HG03460 (cell line): Measurements from ENCODE around the gene KIF11.
"Not testable (repeated sequence)": the region's sequence is repeated elsewhere in the genome, so short reads cannot be mapped to it uniquely, and the experiment has no call there.

Experiments
- ATAC-seq: cut with Tn5 transposase; IDR thresholded peaks from one replicate; pipeline ENCODE4 v1.9.1; 2021; ENCODE audit not compliant: unreplicated experiment

KIF11 gene

DNA sequence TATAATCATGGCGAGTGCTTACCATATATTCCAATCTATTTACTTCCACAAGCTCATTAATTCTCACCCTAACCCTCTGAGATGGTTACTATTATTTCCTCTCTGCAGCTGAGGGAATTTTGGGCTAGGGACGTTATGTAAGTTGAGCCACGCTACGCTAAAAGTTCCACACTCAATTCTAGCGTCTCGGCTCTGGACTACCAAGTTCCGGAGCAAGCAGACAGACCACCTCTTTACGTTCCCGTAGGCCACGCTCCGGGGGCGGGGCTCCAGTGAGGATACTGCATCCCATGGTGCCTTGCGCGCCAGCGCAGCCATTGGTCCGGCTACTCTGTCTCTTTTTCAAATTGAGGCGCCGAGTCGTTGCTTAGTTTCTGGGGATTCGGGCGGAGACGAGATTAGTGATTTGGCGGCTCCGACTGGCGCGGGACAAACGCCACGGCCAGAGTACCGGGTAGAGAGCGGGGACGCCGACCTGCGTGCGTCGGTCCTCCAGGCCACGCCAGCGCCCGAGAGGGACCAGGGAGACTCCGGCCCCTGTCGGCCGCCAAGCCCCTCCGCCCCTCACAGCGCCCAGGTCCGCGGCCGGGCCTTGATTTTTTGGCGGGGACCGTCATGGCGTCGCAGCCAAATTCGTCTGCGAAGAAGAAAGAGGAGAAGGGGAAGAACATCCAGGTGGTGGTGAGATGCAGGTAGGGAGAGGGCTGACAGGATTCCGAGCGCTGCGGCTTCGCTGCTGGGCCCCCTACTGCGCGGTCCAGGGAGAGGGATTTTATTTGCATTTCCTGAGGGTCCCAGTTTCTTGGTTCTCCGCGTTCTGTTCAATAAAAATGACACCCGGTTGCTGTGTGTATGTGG is at the start of gene KIF11:
KIF11 (plus strand) TSS at position 370 of the 858 bp plus-strand sequence; CDS start at position 616, 246 bp downstream.
- ATAC-seq: peak; percentile 61

- ATAC-seq: no peak
Observed at GRCh38 chr10:92544296-92544695, 48.6 kb upstream of the KIF11 start.

- ATAC-seq: no peak
Observed at GRCh38 chr10:92545556-92545955, 47.4 kb upstream of the KIF11 start.

- no peak for ATAC-seq
Observed at GRCh38 chr10:92547676-92548075, 45.3 kb upstream of the KIF11 start.

GRCh38 chr10:92550924-92551323 is 42.0 kb upstream of the KIF11 start:
- ATAC-seq: no peak

DNA sequence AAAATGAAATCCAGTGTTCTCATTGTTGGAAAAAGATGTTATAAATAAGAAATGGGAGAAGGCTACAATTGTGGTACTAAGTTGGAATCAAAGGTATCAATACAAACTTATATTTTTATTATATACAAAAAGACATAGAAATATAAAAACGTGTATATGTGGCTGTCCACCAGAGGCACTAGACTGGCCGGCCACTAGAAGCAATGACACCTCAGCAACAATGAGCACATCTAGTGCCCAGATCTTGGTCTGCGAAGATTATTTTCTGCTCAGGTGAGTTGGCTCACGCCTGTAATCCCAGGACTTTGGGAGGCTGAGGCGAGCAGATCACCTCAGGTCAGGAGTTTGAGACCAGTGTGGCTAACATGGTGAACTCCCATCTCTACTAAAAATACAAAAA is 40.6 kb upstream of the KIF11 start:
- no peak for ATAC-seq

GRCh38 chr10:92553959-92554358 is 39.0 kb upstream of the KIF11 start:
- no peak for ATAC-seq

DNA sequence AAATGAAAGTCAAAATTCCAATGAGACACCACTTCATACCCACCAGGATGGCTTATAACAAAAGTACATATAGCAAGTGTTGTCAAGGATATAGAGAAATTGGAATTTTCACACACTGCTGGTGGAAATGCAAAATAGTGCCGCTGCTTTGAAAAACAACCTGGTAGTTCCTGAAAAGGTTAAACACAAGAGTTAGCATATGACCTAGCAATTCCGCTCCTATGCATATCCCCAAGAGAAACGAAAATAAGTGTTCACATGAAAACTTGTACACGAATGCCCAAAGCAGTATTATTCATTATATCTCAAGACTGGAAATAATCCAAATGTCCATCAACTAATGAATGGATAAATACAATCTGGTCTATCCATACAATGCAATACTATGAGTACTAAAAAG is 33.9 kb upstream of the KIF11 start:
- ATAC-seq: no peak

DNA sequence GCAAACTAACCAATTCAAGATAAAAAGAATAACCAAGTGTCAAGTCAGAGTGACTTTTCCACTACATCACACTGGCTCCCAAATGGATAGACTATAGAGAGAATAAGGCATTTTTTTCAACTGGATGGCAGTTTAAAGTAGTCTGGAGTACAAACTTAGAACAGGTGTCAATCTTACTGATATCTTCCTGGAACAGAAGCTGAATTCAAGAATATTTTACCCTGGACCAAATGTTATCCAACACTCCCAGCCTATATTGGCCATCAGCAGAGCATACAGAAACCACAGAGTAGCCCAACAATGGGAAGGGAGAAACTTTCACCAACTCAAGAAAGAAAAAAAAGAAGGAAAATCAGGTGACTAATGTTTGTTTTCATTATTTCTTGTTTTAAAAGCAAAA is 30.5 kb upstream of the KIF11 start:
- ATAC-seq: no peak

DNA sequence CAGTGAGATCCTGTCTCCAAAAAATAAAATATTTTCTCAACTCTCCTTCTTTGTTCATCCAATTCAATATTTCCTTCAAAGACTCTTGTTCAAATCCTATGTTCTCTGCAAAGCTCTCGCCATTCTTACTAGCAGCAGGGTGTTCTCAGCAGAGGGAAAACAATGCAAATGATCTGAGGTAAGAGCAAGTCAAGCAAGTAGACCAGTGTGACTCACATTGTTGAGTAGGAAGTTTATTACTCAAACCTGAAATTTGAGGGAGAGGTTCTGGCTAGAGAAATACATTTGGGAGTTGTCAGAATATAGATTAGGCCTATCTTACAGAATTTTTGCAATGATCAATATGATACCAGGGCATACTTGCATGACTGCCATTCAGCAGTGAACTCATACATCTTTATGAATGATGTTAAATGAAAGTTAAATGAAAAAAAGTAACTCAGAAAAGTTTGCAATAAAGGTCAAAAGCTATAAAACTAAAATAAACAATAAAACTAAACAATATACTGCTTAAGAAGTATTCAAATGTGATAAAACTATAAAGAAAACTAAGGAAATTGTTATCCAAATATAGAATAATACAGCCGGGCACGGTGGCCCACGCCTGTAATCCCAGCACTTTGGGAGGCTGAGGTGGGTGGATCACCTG is 24.9 kb upstream of the KIF11 start:
- peak; percentile 73 for ATAC-seq

DNA sequence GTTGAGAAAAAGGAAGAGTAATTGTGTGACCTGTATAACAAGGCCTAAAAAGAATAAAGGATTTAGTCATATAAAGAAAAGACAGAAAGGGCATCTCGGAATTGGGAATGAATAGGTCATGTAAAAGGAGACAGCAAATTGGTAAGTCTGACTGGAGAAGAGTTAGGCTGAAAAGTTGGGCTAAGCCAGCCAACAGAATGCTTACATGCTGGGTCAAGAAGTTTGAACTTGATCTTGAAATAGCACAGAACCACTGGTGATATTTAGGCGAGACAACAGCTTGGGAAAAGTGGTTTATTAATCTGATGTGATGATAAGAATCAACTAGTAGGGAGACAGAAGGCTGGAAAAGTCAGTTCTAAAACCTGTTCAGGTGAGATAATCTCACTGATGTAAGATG is 23.9 kb upstream of the KIF11 start:
- ATAC-seq: no peak

GRCh38 chr10:92569663-92570062 is 23.3 kb upstream of the KIF11 start:
- not testable (repeated sequence) for ATAC-seq

DNA sequence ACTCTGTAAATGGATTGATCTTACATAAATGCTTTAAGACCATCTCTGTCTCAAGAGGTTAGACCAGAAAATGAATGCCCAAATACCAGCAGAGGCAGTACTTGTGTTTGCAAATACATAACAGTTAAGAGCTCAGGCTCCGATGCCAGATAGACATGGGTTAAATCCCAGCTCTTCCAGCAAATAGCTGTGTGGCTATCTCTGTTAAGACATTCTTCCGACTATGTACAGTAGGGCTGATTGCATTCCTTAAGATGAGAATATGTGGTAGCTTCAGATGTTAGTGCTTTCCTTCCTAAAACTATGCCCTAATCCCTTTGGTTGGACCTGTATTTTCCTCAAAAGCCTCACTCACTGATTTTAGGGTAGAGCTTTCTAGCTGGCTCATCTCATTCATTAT is 21.3 kb upstream of the KIF11 start:
- ATAC-seq: no peak

DNA sequence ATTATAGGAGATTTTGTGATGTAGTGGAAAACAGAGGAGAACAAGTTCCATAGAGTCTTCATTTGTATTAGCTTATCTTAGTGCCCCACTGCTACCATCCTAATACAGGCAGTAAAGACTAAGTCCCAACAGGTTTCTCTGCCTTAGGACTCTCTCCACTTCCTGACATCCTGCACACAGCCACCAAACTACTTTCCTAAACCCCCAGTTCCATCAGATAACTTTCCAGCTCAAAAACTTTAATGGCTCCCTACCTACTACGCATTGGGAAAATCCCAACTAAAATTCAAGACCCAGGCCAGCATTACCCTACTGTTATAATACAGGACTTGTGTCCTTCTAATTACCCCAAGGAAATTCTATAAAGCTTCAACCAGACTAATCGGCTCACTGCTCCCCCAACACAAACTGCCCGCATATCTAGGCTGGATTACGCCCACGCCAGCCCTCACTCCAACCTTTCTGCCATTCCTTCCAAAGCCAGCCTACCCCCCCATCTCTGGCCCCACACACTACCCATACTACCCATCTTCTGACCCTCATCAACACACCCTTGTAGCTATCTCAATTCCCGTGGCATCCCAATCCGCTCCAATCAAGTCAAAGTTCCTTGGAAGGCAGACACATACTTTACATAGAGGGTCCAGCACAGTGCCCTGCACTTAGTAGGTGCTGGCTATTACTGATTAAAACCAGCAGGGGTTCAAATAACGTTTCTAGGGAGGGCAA is 20.4 kb upstream of the KIF11 start:
- no peak for ATAC-seq

- peak; percentile 37 for ATAC-seq
Observed at GRCh38 chr10:92573091-92573797, 19.7 kb upstream of the KIF11 start.

GRCh38 chr10:92573798-92574547 is 19.0 kb upstream of the KIF11 start, which contains the start of gene IDE:
Gene IDE (minus strand): TSS chr10:92574093. CDS start chr10:92574019, 74 bp downstream.
- ATAC-seq: peak; percentile 67

GRCh38 chr10:92574548-92575261 is 18.2 kb upstream of the KIF11 start:
- peak; percentile 7 for ATAC-seq

DNA sequence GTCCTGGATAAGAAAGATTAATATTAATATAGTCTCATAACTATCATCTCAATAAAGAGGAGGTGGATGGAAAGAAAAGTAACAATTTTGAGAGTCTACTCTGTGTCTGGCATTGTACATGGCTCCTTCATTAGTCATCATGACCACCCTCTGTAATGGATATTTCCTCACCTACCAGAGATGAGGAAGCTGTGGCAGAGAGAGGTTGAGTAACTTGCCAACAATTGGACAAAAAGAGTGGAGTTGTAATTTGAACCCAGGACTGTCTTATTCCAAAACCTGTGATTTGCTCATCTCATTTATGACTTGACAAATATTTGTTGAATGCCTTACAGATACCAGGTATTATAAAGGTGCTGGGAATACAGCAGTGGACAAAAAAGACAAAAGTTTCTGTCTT is 17.0 kb upstream of the KIF11 start:
- ATAC-seq: no peak

DNA sequence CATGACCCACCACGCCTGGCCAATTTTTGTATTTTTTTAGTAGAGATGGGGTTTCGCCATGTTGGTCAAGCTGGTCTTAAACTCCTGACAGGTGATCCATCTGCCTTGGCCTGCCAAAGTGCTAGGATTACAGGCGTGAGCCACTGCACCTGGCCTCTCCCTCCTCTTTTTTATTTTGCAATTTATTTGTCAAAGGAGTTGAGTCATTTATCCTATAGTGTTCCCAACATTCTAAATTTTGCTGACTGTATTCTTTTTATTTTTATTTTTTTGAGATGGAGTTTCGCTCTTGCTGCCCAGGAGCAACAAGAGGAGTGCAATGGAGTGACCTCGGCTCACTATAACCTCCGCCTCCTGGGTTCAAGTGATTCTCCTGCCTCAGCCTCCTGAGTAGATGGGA is 10.6 kb upstream of the KIF11 start:
- not testable (repeated sequence) for ATAC-seq
